Progenitor cell of endocrine pancreas (in vitro differentiated cells): Measurements from ENCODE around the gene DMRTA1. TPM values are rescaled to one million over a fixed set of nuclear protein-coding genes. Genes with fewer than 3 reads are reported as not detected.

Source experiments
- DNase-seq: peaks from one replicate; pipeline ENCODE4 v3.0.0; 2021; ENCODE audit warnings: low spot score; ENCODE audit not compliant: unreplicated experiment
- H3K27ac Mint-ChIP-seq: 2 replicates; pipeline ENCODE4 v1.8.0; 2021; ENCODE audit warnings: mild to moderate bottlenecking, moderate library complexity, mixed read lengths
- H3K27me3 Mint-ChIP-seq: 2 replicates; pipeline ENCODE4 v1.8.0; 2021; ENCODE audit warnings: mixed read lengths
- H3K36me3 Mint-ChIP-seq: 2 replicates; pipeline ENCODE4 v1.8.0; 2022; ENCODE audit warnings: mixed read lengths; ENCODE audit not compliant: insufficient read depth
- H3K4me1 Mint-ChIP-seq: 2 replicates; pipeline ENCODE4 v1.8.0; 2021; ENCODE audit warnings: low read depth, mixed read lengths
- H3K4me3 Mint-ChIP-seq: 2 replicates; pipeline ENCODE4 v1.8.0; 2021; ENCODE audit warnings: low read depth, mild to moderate bottlenecking, moderate library complexity, mixed read lengths
- H3K9me3 Mint-ChIP-seq: 2 replicates; pipeline ENCODE4 v1.8.0; 2021; ENCODE audit warnings: low read depth, mixed read lengths
- total RNA-seq: library from RNA; stranded (reverse); gene quantifications from 2 replicates; pipeline ENCODE4 v1.2.1, GENCODE V29; 2021
- TF ChIP-seq, protein P1 (sequence below): fragments of 200-600 bp; sonication (generic); IDR thresholded peaks from one replicate; pipeline ENCODE4 v1.5.0; 2021; ENCODE audit warnings: antibody characterized with exemption, mild to moderate bottlenecking; ENCODE audit not compliant: unreplicated experiment

DMRTA1 gene
- total RNA-seq, 1 donor from 2014 or later, result 7.7 TPM

- Mint-ChIP-seq H3K27ac (no peak overlapping the region), H3K27me3 (peaks cover 5% of the 10 kb centered on the region), H3K9me3 (no peaks in the 10 kb centered on the region), H3K4me1 (peaks cover 8% of the 10 kb centered on the region), H3K4me3 (no peak overlapping the region), H3K36me3 (no peaks in the 10 kb centered on the region)
- TF ChIP-seq, protein P1, sequence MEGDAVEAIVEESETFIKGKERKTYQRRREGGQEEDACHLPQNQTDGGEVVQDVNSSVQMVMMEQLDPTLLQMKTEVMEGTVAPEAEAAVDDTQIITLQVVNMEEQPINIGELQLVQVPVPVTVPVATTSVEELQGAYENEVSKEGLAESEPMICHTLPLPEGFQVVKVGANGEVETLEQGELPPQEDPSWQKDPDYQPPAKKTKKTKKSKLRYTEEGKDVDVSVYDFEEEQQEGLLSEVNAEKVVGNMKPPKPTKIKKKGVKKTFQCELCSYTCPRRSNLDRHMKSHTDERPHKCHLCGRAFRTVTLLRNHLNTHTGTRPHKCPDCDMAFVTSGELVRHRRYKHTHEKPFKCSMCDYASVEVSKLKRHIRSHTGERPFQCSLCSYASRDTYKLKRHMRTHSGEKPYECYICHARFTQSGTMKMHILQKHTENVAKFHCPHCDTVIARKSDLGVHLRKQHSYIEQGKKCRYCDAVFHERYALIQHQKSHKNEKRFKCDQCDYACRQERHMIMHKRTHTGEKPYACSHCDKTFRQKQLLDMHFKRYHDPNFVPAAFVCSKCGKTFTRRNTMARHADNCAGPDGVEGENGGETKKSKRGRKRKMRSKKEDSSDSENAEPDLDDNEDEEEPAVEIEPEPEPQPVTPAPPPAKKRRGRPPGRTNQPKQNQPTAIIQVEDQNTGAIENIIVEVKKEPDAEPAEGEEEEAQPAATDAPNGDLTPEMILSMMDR, result no peak
- no peak for DNase-seq
These were observed 3.1 kb downstream of the DMRTA1 start for GRCh38 chr9:22449719-22450118.

- Mint-ChIP-seq H3K36me3 (no peaks in the 10 kb centered on the region), H3K9me3 (no peaks in the 10 kb centered on the region), H3K27ac (no peak overlapping the region), H3K4me1 (peaks cover 8% of the 10 kb centered on the region), H3K27me3 (no peaks in the 10 kb centered on the region), H3K4me3 (no peak overlapping the region)
- no peak for DNase-seq
- TF ChIP-seq, protein P1, result peak; percentile 94
These were observed 5.9 kb downstream of the DMRTA1 start for GRCh38 chr9:22452415-22453010.

DNA sequence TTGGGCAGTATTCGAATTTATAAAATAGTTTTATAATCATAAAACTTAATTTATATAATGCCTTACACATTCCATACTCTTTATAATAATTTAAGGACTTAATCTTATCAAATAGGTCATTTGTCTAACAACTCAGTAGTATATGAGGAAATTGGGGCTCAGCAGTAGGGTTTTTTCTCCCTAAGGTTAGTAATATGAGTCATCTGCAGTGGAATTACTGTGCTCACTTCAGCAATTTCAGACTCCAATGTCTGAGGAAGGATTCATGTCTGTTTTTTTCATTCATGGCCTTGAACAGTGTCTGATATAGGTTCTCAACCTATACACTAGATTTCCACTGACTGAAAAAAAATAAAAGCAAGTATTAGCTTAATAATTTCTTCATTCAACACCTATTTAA, 7.4 kb downstream of the DMRTA1 start:
- TF ChIP-seq, protein P1, result no peak
- Mint-ChIP-seq H3K36me3 (no peaks in the 10 kb centered on the region), H3K9me3 (no peaks in the 10 kb centered on the region), H3K4me3 (no peak overlapping the region), H3K4me1 (peaks cover 4% of the 10 kb centered on the region), H3K27me3 (no peaks in the 10 kb centered on the region), H3K27ac (no peak overlapping the region)
- DNase-seq, result no peak

GRCh38 chr9:22455181-22455580, 8.6 kb downstream of the DMRTA1 start:
- Mint-ChIP-seq H3K4me3 (no peak overlapping the region), H3K4me1 (no peaks in the 10 kb centered on the region), H3K27me3 (no peaks in the 10 kb centered on the region), H3K36me3 (no peaks in the 10 kb centered on the region), H3K9me3 (no peaks in the 10 kb centered on the region), H3K27ac (no peak overlapping the region)
- TF ChIP-seq, protein P1, result no peak
- DNase-seq, result no peak

DNA sequence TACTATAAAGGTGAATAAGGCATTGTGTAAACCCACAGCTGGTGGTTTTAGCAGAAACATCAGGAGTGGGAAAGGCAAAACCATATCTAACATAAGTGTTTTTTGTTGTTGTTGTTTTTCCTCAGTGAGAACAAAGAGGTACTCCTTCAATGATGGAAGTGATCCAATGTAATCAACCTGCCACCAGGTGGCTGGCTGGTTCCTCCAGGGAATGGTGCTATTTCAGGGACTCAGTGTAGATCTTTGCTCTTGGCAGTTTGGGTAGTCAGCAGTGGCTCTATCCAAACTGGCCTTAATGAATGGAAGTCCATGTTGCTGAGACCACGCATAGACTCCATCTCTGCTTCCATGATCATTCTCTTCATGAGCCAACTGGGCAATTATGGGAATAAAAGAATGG, 10.8 kb downstream of the DMRTA1 start:
- no peaks in the 10 kb centered on the region for H3K36me3 Mint-ChIP-seq
- H3K27ac Mint-ChIP-seq, result no peak overlapping the region
- H3K4me3 Mint-ChIP-seq, result no peak overlapping the region
- no peaks in the 10 kb centered on the region for H3K4me1 Mint-ChIP-seq
- H3K9me3 Mint-ChIP-seq, result no peaks in the 10 kb centered on the region
- no peaks in the 10 kb centered on the region for H3K27me3 Mint-ChIP-seq
- TF ChIP-seq, protein P1, result peak; percentile 14
- DNase-seq, result no peak
